ENCODE data around the gene TCF7L2.

Gene TCF7L2

DNA sequence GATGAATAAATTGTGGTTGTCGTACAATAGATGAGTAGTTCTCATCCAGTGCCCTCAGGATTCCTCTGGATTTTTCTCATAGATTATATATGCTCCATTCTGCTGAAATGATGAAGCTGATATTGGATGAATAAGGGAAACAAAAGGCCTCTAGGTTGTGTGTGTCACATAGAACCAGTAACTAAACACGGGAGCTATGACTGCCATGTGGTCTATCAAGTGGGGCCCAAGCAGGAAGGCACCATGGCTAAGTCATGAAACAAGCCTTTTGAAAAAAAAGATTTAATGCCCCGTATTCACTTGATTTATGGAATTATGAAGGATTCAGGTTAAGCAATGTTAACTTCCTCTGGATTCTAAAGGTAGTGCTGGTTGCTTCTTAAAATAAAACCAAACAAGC lies 225.1 kb downstream of the TCF7L2 start:
- no peak for DNase-seq

DNA sequence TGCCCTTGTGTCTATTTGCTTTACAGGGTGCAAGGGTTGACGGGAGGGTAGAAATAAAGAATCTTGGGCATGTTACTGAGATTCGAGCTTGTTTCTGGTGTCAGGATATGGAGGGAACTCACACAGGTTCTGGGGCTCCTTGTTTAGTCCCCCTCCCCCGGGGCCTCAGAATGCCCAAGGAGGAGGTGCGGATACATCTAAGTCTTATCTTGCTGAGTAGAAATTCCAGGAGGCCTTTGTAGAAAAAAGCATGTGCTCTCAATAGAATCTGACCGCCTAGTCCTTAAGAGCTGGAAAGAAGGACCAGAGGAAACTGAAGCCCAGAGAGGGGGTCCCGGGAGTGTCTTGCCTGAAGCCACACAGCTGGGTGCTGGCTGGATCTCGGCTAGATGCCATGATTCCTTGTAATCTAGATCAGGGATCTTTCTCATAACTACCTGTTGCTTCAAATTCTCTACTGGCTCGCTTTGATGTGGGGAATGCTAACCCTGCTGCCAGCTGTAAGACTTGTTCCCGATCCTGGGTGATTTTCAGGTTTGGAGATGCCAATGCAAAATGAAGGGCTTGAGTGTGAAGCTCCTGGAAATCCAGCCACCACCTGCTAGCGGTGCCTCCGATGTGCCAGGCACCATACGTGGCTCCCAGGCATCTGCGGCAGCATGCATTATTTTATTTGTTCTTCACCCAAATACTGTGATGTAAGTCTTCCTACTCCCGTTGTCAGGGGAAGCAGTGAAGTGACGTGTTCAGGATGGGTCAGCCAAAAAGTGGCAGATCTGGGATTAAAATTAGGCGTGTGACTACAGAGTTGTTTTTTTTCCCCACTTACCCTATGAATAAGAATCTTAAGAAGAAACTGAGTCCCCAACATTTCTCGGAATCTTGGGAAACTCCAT lies 226.0 kb downstream of the TCF7L2 start:
- no peak for DNase-seq

DNA sequence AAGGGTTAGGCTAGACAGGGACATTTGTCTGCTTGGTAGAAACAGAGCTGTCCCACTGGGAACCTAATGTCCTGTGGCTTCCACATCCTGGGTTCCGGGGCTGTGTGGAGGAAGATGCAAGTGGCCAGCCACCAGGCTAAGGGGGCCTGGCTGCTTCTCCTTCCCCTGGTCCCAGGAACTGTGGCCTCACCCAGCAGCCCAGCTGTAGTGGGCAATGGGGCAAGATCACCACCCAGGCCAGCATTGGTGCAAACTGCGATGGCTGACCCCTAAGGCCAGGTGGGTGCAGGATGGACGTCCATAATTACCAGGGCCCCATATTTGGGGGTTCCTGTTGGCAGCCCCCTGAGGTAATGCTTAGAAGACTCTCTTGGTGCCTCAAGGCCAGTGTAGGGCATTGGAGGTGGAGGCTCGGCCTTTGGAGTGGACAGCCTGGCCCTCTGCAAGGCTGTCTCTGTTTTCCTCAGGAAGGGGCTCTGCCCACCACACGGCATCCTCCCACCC lies 226.7 kb downstream of the TCF7L2 start:
- no peak for DNase-seq

DNA sequence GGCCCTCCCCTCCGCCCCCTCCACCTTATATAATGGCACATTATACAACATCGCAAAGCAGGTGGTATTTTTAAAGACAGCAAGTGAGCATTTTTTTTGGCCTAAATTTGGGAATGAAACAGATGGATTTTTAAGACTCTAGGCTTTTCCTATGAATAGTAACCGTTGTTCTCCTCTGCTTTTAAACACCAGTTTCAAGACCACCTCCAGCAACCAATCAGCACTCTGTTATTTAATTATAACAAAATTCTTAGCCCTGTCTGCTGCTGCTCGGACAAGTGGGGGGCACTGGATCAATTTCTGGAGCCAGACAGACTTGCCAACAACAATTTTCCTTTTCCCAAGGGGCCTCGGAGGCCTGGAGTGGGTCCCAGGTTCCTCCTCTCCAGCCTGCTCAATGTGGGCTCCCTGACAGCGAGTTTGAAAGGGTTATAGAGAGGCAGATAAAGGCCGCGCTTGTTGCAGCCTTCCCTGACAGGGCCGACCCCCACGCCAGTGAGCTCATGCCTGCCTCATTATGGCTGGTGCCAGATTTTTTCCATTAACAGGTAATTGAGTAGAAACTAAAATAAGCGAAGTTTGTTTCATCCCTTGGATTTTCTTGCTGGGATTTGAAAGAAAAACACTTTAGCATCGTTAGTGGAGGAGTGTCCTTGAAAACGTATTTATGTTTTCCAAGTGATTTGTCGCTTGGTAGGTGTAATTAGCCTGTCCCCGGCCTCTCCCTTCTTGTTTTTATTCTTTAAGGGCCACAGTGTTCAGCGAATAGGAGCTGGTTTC lies 227.3 kb downstream of the TCF7L2 start:
- peak in 44 of 56 donors; percentile 6 to 82 (median 32) for DNase-seq

DNA sequence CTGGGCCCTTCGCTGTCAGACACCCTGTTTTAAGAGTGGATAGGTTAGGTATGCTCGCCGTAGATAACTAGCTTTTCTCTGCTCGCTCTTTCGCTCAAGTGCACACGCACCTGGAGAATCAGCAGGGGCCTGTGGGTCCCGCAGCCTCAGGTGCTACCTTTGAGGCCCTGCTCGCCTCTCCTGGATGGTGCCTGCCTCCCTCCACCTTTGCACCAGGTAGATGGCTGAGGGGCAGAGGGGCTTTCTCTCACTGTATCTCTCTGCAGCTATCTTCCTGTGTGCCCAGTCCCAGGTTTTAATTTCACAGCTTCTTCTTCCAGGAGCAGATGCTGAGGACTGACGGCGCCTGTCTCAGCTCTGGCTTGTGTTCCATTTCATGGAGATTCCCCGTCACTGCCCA lies 227.9 kb downstream of the TCF7L2 start:
- DNase-seq: no peak

DNA sequence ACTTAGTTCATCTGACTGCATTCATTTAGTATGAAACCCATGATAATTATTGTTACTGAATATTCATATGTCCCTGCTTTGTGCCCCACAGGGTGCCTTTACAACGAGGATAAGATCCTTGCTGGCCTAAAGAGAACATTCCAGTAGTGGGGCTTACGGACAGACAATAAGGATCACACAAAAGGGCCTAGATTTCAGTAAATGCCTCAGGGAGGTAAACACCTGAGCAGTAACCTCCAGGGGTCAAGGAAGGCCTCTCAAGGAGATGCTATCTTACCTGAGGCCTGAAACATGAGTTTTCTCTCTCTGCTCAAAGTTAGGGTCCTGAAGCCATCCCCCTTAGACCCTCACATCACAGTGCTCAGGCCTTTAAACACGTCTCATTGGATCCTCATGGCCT lies 228.7 kb downstream of the TCF7L2 start:
- DNase-seq: no peak

DNA sequence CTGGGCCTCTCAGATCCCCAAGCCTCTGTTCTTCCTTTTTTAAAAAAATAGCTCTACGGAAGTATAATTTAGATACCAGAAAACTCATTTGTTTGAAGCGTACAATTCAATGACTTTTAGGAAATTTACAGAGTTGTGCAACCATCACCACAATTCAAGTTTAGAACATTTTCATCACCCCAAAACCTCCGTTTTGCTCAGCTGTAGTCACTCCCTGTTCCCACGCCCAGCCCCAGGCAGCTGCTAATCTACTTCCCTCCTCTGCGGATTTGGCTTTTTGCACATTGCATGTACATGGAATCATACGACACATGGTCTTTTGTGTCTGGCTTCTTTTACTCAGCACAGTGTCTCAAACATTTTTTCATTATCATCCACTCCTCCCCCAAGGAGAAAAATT lies 229.2 kb downstream of the TCF7L2 start:
- no peak for DNase-seq

DNA sequence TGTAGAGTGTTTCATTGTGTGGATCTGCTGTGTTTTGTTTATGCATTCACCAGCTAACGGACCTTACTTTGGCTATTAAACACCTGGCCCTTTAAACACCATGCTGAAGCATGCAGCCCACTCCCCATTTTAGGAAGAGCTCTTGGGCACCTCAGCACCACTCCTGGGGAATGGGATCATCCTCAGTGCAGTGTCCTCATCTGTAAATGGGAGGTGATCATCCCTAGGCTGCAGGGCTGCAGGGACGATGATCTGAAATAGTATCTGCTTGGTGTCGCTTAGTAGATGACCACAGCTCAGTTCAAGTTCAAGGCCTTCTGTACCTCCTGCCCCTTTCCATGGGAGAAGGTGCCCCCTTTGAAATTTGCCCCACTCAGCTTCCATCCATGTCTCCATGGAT lies 229.9 kb downstream of the TCF7L2 start:
- DNase-seq: no peak

DNA sequence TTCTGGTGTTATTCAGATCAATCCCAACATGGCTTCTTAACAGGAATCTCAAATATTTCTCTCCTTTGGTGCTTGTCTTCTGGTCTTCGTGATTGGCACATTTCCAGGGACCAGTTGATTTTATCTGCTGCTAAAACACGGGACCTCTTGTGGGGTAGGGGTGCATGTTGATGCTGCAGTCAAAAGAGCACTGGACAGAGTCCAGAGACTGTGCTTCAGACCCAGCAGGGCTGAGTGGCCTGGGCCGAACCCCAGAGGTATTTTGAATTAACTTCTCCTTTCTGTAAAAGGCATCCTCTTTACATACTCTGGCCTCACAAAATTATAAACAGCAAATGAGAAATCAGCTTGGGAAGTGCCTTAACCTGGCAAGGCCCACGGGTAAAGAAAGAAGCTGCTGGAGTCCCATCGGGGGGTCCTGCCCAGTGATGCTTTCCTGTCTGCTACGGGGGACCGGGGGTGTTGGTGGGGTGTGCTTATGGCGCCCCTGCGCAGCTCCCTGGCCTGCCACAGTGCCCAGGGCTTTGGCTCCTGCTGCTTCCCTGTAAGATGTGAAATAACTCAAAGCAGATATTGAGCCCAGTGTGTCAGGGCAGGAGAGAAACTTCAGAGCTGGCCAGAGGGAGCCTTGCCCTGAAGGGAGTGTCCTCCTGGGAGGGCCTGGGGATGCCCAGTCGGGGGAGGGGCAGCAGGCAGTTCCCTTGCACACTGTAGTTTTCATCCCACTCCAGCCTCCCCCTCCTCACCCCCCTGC lies 230.5 kb downstream of the TCF7L2 start:
- DNase-seq: peak in 3 of 56 donors; percentile 3 to 12 (median 4)

DNA sequence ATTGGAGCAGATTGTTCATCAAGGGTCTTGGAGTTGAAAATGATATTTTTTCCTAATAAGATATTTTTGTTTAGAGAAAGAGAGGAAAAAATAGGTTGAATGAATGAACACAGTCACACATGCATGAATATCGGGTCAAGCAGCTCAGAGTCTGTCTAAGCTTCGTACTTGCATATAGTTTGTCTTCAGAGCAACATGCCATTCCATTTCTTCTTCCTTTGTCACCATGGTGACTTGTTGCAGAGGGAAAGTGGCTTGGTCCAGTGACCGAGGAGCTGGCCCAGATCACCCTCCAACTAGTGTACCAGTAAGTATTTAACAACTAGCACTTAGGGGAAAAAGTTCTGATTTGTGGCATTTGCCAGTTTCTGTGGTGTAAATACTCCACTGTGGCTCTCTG lies 232.1 kb downstream of the TCF7L2 start:
- DNase-seq: no peak

DNA sequence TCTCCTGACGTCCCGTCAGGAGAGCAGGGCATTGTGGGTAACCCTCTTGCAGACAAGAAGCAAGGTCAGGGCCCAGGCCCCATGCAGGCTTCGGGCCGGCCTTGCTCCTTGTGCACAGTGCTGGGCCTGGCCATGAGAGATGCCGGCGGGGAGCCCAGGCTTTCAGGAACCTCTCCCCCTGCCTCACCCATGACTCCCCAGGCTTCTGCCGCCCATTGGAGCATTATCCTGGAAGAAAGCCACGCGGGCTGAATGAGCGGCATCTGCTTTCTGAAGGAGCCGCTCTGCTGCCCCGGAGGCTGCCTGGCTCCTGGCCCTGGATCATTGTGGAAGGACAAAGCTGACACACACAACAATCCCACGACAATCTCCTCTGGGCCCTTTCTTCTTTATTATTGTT lies 233.5 kb downstream of the TCF7L2 start:
- peak in 38 of 56 donors; percentile 5 to 74 (median 30) for DNase-seq

DNA sequence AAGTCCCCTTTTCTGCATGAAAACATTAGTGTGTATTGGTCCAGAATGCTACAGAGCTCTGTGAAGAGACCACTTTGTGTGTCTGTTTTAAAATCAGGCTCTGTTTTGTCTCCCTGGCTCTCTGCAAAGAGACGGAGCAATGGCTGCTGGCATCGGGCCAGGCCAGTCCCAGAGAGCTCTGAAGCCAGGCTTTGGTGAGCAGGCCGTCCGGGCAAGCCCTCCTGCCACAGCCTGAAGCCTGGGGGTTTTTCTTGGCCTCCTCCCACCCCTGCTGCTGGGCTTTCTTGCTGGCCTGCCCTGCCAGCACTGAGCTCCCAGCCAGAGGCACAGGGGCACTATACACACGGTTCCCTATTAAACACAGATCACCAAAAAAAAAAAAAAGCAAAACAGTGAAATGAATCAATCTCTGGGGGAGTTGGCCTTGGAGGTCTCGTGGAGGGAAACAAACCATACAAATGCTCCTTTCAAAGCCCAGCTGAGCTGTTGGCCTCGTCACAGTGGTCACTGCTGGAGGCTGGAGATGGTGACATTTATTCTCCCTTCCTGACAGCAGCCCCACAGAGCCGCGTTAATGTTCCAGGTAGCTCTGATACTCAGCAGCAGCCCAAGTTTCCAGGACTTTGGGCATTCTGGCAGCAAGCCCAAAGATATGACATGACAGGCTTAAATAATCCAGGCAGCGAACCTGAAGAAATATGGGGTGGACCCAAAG lies 237.2 kb downstream of the TCF7L2 start:
- peak in 51 of 56 donors; percentile 9 to 90 (median 55) for DNase-seq

DNA sequence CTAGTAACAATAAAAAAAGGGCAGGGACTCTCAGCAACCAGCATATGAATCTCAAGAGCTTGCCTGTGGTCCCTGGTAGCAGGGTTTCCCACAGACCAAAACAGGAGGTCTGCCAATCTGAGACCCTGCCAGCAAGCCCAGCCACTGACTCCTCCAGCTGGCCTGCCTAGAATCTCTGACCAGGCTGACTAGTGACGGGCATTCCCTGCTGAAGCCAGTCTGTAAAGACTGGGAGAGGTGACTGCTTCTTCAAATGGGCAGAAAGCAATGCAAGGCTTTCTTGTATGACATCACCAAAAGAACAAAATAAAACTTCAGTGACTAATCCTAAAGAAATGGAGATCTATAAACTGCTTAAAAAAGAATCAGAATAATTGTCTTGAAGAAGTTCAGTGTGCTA lies 249.4 kb downstream of the TCF7L2 start:
- DNase-seq: no peak

DNA sequence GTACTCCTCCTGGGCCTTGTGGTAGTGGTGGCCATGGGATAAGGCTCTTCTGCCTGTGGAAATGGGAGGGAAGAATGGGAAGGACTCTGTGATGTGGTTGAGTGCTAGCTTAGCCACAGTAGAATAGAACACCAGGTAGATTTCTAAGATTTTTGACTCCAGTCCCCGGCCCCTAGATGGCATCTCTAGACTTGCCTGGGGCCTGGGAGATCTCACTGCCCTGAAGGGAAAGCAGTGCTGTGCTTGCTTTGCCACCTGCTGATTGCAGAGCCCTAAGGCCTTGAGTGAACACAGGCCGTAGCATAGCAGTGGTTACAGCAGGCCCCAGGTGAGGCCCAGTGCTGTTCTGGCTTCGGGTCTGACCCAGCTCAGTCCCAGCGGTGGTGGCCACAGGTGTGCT lies 252.0 kb downstream of the TCF7L2 start:
- DNase-seq: no peak

DNA sequence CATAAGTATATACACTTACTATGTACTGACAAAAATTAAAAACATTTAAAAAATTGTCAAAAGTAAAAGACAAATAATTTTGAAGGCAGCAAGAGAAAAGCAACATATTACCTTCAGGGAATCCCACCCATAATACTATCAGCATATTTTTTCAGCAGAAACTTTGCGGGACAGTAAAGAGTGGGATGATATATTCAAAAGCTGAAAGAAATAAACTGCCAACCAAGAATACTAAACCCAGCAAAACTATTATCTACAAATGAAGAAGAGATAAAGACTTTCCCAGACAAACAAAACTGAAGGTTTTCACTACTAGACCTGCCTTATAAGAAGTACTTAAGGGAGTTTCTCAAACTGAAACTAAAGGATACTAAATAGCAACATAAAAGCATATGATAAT lies 257.9 kb downstream of the TCF7L2 start:
- DNase-seq: no peak

DNA sequence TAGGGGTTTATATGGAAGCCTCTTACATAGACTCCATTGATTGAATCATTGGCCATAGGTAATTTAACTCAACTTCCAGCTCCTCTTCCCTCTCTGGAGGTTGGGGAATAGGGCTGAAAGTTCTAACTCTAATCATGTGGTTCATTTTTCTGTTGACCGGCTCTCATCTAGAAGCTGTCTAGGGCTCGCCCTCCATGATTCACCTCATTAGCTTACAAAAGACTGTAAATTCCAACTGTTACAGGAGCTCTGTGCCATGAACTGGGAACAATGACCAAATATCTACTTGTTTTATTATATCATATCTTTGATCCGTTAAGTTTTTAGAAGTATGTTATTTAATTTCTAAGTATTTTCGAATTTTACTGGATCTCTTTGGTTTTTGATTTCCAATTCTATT lies 263.0 kb downstream of the TCF7L2 start:
- no peak for DNase-seq

DNA sequence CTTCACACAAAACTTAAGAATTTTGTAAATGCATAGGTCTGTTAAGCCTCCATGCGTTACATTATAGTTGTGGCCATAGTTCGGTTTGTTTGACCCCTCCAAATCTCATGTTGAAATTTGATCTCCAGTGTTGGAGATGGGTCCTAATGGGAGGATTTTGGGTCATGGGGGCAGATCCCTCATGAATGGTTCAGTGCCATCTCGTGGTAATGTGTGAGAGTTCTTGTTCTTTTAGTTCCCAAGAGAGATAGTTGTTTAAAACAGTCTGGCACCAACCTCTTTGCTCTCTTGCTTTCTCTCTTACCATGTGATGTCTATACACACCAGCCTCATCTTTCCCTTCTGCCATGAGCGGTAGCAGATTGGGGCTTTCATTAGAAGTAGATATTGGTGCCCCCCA lies 264.3 kb downstream of the TCF7L2 start:
- DNase-seq: no peak

DNA sequence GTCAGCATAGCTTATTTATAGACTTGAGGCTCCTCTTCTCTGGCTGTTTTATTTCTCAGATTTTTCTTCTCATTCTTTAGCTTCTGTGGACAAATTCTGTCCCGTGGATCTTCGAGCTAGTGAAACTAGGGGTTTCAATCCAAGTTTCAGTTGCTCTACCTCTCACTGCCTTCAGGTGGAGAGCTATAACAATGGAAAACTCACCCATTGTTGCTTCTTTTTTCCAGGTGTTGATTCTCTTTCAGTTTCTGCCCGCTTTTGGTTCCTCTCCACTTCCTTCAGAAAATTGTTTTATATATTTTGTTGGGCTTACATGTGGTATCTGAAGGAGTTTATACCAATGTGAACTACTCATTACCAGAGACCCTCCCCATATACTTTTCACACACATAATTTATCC lies 266.1 kb downstream of the TCF7L2 start:
- DNase-seq: no peak

Measured in nucleus accumbens (tissue), 56 donors.